SK-N-SH (cell line): ENCODE measurements around the gene PLXND1. TPM values are rescaled to one million over a fixed set of nuclear protein-coding genes. Genes with fewer than 3 reads are reported as not detected.

Experiments
- CTCF ChIA-PET: fragments of 300-600, 350-600 bp; formaldehyde crosslinking; extraction: SDS; loops from one replicate; lab custom pipeline; 2021; lab: Yijun Ruan, JAX
- POLR2A ChIA-PET: fragments of 350-600 bp; sonication (Branson Sonifier 250); formaldehyde crosslinking; extraction: SDS; loops from one replicate; lab custom pipeline; 2020; ENCODE audit warnings: antibody characterized with exemption, inconsistent platforms; lab: Yijun Ruan, JAX
- DNase-seq: peaks from one replicate; pipeline ENCODE4 v3.0.0; 2012
- H2AFZ ChIP-seq: fragments of 200-600 bp; sonication (generic); 2 replicates; pipeline ENCODE4 v1.8.1; 2016; ENCODE audit warnings: antibody characterized with exemption, mild to moderate bottlenecking, low read depth
- H3F3A ChIP-seq: fragments of 200-600 bp; sonication (generic); replicated peaks from 2 replicates; pipeline ENCODE3; 2016; ENCODE audit warnings: antibody characterized with exemption, mild to moderate bottlenecking; ENCODE audit not compliant: insufficient read depth
- H3K27ac ChIP-seq, 2 experiments: fragments of 200-500 bp in 1 of 2; fragments of 200-600 bp in 1 of 2; sonication (Bioruptor generic) in 1 of 2; sonication (generic), shearing (Covaris generic) in 1 of 2; 2 replicates each; pipeline versions ENCODE4 v1.5.1 to v1.6.1; 2014 to 2016; ENCODE audit warnings: low read depth in 2 of 2, inconsistent platforms in 1 of 2, low read length in 1 of 2, mild to moderate bottlenecking in 1 of 2, mixed read lengths in 1 of 2
- H3K27me3 ChIP-seq: fragments of 200-600 bp; sonication (generic), shearing (Covaris generic); 2 replicates; pipeline ENCODE4 v1.6.1; 2016; ENCODE audit warnings: mixed run types; ENCODE audit not compliant: insufficient read depth
- H3K36me3 ChIP-seq, 2 experiments: fragments of 200-500 bp in 1 of 2; fragments of 200-600 bp in 1 of 2; sonication (Bioruptor generic) in 1 of 2; sonication (generic) in 1 of 2; replicated peaks in 1 of 2; 2 replicates each; pipeline versions ENCODE3 to v1.5.1; 2014 to 2016; ENCODE audit warnings: low read length in 1 of 2, mild to moderate bottlenecking in 1 of 2; ENCODE audit not compliant: insufficient read depth in 2 of 2, control insufficient read depth in 1 of 2
- H3K4me1 ChIP-seq, 2 experiments: fragments of 200-500 bp in 1 of 2; fragments of 200-600 bp in 1 of 2; sonication (Bioruptor generic) in 1 of 2; sonication (generic), shearing (Covaris generic) in 1 of 2; 2 replicates each; pipeline versions ENCODE4 v1.5.1 to v1.6.1; 2014 to 2016; ENCODE audit warnings: low read depth in 1 of 2, low read length in 1 of 2, mixed run types in 1 of 2; ENCODE audit not compliant: insufficient read depth in 2 of 2, control insufficient read depth in 1 of 2
- H3K4me2 ChIP-seq: fragments of 200-600 bp; sonication (generic), shearing (Covaris generic); 2 replicates; pipeline ENCODE4 v1.6.1; 2017; ENCODE audit warnings: mixed run types
- H3K4me3 ChIP-seq, 2 experiments: fragments of 200-500 bp in 1 of 2; fragments of 200-600 bp in 1 of 2; sonication (Bioruptor generic) in 1 of 2; sonication (generic), shearing (Covaris generic) in 1 of 2; 2 replicates each; pipeline versions ENCODE4 v1.5.1 to v1.8.1; 2014 to 2016; ENCODE audit warnings: low read depth in 2 of 2, inconsistent platforms in 1 of 2, low read length in 1 of 2, mild to moderate bottlenecking in 1 of 2, mixed read lengths in 1 of 2, moderate library complexity in 1 of 2
- H3K79me2 ChIP-seq: fragments of 200-600 bp; sonication (generic); 2 replicates; pipeline ENCODE4 v1.8.1; 2017; ENCODE audit warnings: mild to moderate bottlenecking; ENCODE audit not compliant: insufficient read depth
- H3K9ac ChIP-seq: fragments of 200-600 bp; sonication (generic); 2 replicates; pipeline ENCODE4 v1.6.1; 2017; ENCODE audit warnings: mixed run types
- H3K9me2 ChIP-seq: fragments of 200-600 bp; sonication (generic); 2 replicates; pipeline ENCODE4 v1.6.1; 2017; ENCODE audit warnings: mixed run types
- H3K9me3 ChIP-seq: fragments of 200-600 bp; sonication (generic); 2 replicates; pipeline ENCODE4 v1.6.1; 2017; ENCODE audit warnings: mixed run types, mild to moderate bottlenecking, moderate library complexity
- H4K20me1 ChIP-seq: fragments of 200-600 bp; sonication (generic); 2 replicates; pipeline ENCODE4 v1.6.1; 2017; ENCODE audit warnings: mild to moderate bottlenecking, mixed run types; ENCODE audit not compliant: insufficient read depth
- CHD2 ChIP-seq: fragments of 150-350 bp; IDR thresholded peaks from 2 replicates; pipeline ENCODE4 v1.6.1; 2018; ENCODE audit warnings: low read length; ENCODE audit not compliant: partially characterized antibody
- CTCF ChIP-seq: fragments of 200-600 bp; sonication (generic); IDR thresholded peaks from 2 replicates; pipeline ENCODE4 v1.6.1; 2017; ENCODE audit warnings: antibody characterized with exemption, mild to moderate bottlenecking, moderate library complexity
- FOXJ3 ChIP-seq: sonication (generic); formaldehyde crosslinking; IDR thresholded peaks from 2 replicates; pipeline ENCODE4 v1.5.1; 2020; ENCODE audit warnings: mild to moderate bottlenecking, missing genetic modification reagents
- GATA2 ChIP-seq: sonication (generic); formaldehyde crosslinking; IDR thresholded peaks from 2 replicates; pipeline ENCODE4 v1.5.0; 2020; ENCODE audit warnings: mild to moderate bottlenecking, missing genetic modification reagents
- IRF3 ChIP-seq: fragments of 150-350 bp; IDR thresholded peaks from 2 replicates; pipeline ENCODE4 v1.6.1; 2016; ENCODE audit warnings: mild to moderate bottlenecking, low read depth, low read length
- MXI1 ChIP-seq: IDR thresholded peaks from 2 replicates; pipeline ENCODE4 v1.6.1; 2012; ENCODE audit warnings: mild to moderate bottlenecking, low read depth, low read length, improper control_type of control experiment
- NFIC ChIP-seq: IDR thresholded peaks from 2 replicates; pipeline ENCODE4 v1.4.0; 2012; ENCODE audit warnings: borderline replicate concordance
- PBX3 ChIP-seq: IDR thresholded peaks from 2 replicates; pipeline ENCODE4; 2012
- POLR2AphosphoS5 ChIP-seq: IDR thresholded peaks from 2 replicates; pipeline ENCODE4 v1.6.1; 2012; ENCODE audit warnings: low read depth, low read length
- REST ChIP-seq: IDR thresholded peaks from 2 replicates; pipeline ENCODE4 v1.6.1; 2012; ENCODE audit warnings: mild to moderate bottlenecking, low read depth, low read length, moderate library complexity
- RXRA ChIP-seq: IDR thresholded peaks from 2 replicates; pipeline ENCODE4 v1.4.0; 2012; ENCODE audit warnings: low read depth, mild to moderate bottlenecking, borderline replicate concordance
- WGBS: methylation state at CpG from one replicate; pipeline ENCODE4 v1.1.6; 2017; ENCODE audit warnings: low lambda C conversion rate; 5-methylcytosine and 5-hydroxymethylcytosine counted together
- polyA plus RNA-seq, 3 experiments: library from polyadenylated mRNA; depleted of rRNA; stranded (reverse); fragments of >200 nt; gene quantifications; 2 replicates each; pipeline ENCODE4 v1.2.3, GENCODE V29; 2012

Gene PLXND1
- polyA plus RNA-seq, 1 of the 3 experiments (the other 2 are of a cell fraction), result 53.5 TPM

- no peaks in the 10 kb centered on the region for H3K9me3 ChIP-seq
- no peak for DNase-seq
- H3F3A ChIP-seq, result no peaks in the 10 kb centered on the region
- no peak overlapping the region for H3K4me3 ChIP-seq
- POLR2A ChIA-PET, result no interaction called here
- H3K9me2 ChIP-seq, result no peaks in the 10 kb centered on the region
- no peak for TF ChIP-seq CTCF
- TF ChIP-seq RXRA, result no peak
- TF ChIP-seq NFIC, result no peak
- TF ChIP-seq REST, result no peak
- TF ChIP-seq CHD2, result no peak
- no peak for TF ChIP-seq IRF3
- TF ChIP-seq MXI1, result no peak
- TF ChIP-seq PBX3, result no peak
- no peak for TF ChIP-seq GATA2 (CRISPR knock-in tag)
- TF ChIP-seq POLR2AphosphoS5, result no peak
- TF ChIP-seq FOXJ3 (CRISPR knock-in tag), result no peak
- no peaks in the 10 kb centered on the region for H3K36me3 ChIP-seq
- no peak overlapping the region for H3K9ac ChIP-seq
- CTCF ChIA-PET, result no interaction called here
- no peaks in the 10 kb centered on the region for H3K79me2 ChIP-seq
- no peaks in the 10 kb centered on the region for H4K20me1 ChIP-seq
- H3K4me2 ChIP-seq, result no peak overlapping the region
- 93% methylated on average over 3 of the region's 3 CpGs for WGBS
- no peak overlapping the region for H3K27ac ChIP-seq
- H3K4me1 ChIP-seq, result no peaks in the 10 kb centered on the region; a peak in 1 of 4 replicates
- H3K27me3 ChIP-seq, result no peaks in the 10 kb centered on the region
- no peak overlapping the region for H2AFZ ChIP-seq
Measured at GRCh38 chr3:129584631-129585030, 21.8 kb downstream of the PLXND1 start.
